Mesodermal cell (in vitro differentiated cells): ENCODE results near the gene FEZF2.

Experiments used
- H3K27ac ChIP-seq: 2 replicates; pipeline ENCODE4 v1.7.0; 2013; ENCODE audit warnings: mild to moderate bottlenecking, low read depth, low read length, moderate library complexity; ENCODE audit not compliant: severe bottlenecking
- H3K36me3 ChIP-seq: 2 replicates; pipeline ENCODE4 v1.7.1; 2013; ENCODE audit warnings: mild to moderate bottlenecking, low read length, moderate library complexity; ENCODE audit not compliant: control insufficient read depth, insufficient read depth
- H3K4me1 ChIP-seq: one replicate; pipeline ENCODE4 v1.7.1; 2013; ENCODE audit warnings: mild to moderate bottlenecking, low read length; ENCODE audit not compliant: insufficient read depth, control insufficient read depth, poor library complexity, severe bottlenecking
- H3K4me3 ChIP-seq: 2 replicates; pipeline ENCODE4 v1.7.0; 2013; ENCODE audit warnings: low read length, control low read depth, mild to moderate bottlenecking; ENCODE audit not compliant: insufficient read depth, poor library complexity, severe bottlenecking; ENCODE audit errors: extremely low read depth
- H3K9me3 ChIP-seq: 2 replicates; pipeline ENCODE4 v1.7.1; 2013; ENCODE audit warnings: mild to moderate bottlenecking, low read length, moderate library complexity; ENCODE audit not compliant: control insufficient read depth
- WGBS, 2 experiments: methylation state at CpG; one replicate each; pipeline ENCODE4 v1.1.5; 2013; ENCODE audit warnings: missing lambda C conversion rate in 2 of 2; ENCODE audit not compliant: insufficient coverage in 2 of 2; 5-methylcytosine and 5-hydroxymethylcytosine counted together

FEZF2 gene

GRCh38 chr3:62373714-62374333 lies 474 bp upstream of the FEZF2 start:
- Histone ChIP-seq H3K36me3 (no peaks in the 10 kb centered on the region), H3K9me3 (no peaks in the 10 kb centered on the region), H3K4me3 (no peak overlapping the region), H3K4me1 (peaks cover 12% of the 10 kb centered on the region), H3K27ac (no peak overlapping the region)
- WGBS, 2 experiments, result 1 to 2% methylated on average over 25 to 31 of the region's 47 CpGs

- Histone ChIP-seq H3K4me1 (peaks cover 10% of the 10 kb centered on the region), H3K4me3 (no peak overlapping the region), H3K9me3 (no peaks in the 10 kb centered on the region)
Measured at GRCh38 chr3:62372621-62373041, 719 bp downstream of the FEZF2 start.

GRCh38 chr3:62371720-62372591 lies 1.4 kb downstream of the FEZF2 start:
- peaks cover 10% of the 10 kb centered on the region for H3K4me1 ChIP-seq
- H3K27ac ChIP-seq, result no peak overlapping the region
- 1% methylated on average over 44 to 50 of the region's 66 CpGs for WGBS, 2 experiments
- H3K36me3 ChIP-seq, result no peaks in the 10 kb centered on the region
- no peak overlapping the region for H3K4me3 ChIP-seq
- H3K9me3 ChIP-seq, result no peaks in the 10 kb centered on the region

More at GRCh38 chr3:62372621-62373041, 719 bp downstream of the FEZF2 start:
- Histone ChIP-seq H3K27ac (no peak overlapping the region), H3K36me3 (no peaks in the 10 kb centered on the region)
- WGBS, 2 experiments, result 0% methylated on average over 28 to 30 of the region's 30 CpGs

GRCh38 chr3:62370858-62371719 lies 2.3 kb downstream of the FEZF2 start:
- Histone ChIP-seq H3K27ac (no peak overlapping the region), H3K4me1 (peaks cover 10% of the 10 kb centered on the region), H3K4me3 (no peak overlapping the region), H3K9me3 (no peaks in the 10 kb centered on the region), H3K36me3 (no peaks in the 10 kb centered on the region)
- 1 to 4% methylated on average over 17 to 34 of the region's 49 CpGs for WGBS, 2 experiments

- H3K9me3 ChIP-seq, result no peaks in the 10 kb centered on the region
- H3K27ac ChIP-seq, result no peak overlapping the region
- H3K4me1 ChIP-seq, result peaks cover 10% of the 10 kb centered on the region
- H3K4me3 ChIP-seq, result no peak overlapping the region
- no peaks in the 10 kb centered on the region for H3K36me3 ChIP-seq
- WGBS, 2 experiments, result 1 to 2% methylated on average over 33 to 41 of the region's 46 CpGs
Measured at GRCh38 chr3:62370112-62370857, 3.1 kb downstream of the FEZF2 start.

GRCh38 chr3:62369476-62369743 lies 3.9 kb downstream of the FEZF2 start:
- Histone ChIP-seq H3K4me1 (peaks cover 7% of the 10 kb centered on the region), H3K27ac (no peak overlapping the region), H3K36me3 (no peaks in the 10 kb centered on the region), H3K9me3 (no peaks in the 10 kb centered on the region), H3K4me3 (no peak overlapping the region)
- 2% methylated on average over 9 to 12 of the region's 12 CpGs for WGBS, 2 experiments

GRCh38 chr3:62368705-62369475 lies 4.5 kb downstream of the FEZF2 start:
- Histone ChIP-seq H3K27ac (no peak overlapping the region), H3K9me3 (no peaks in the 10 kb centered on the region), H3K4me3 (no peak overlapping the region), H3K36me3 (no peaks in the 10 kb centered on the region), H3K4me1 (peaks cover 5% of the 10 kb centered on the region)
- WGBS, 2 experiments, result 0 to 2% methylated on average over 51 to 53 of the region's 58 CpGs

- no peak overlapping the region for H3K4me3 ChIP-seq
- H3K36me3 ChIP-seq, result no peaks in the 10 kb centered on the region
- WGBS, 2 experiments, result 5 to 7% methylated on average over 9 to 17 of the region's 19 CpGs
- no peaks in the 10 kb centered on the region for H3K9me3 ChIP-seq
- H3K27ac ChIP-seq, result no peak overlapping the region
- H3K4me1 ChIP-seq, result peaks cover 5% of the 10 kb centered on the region
Measured at GRCh38 chr3:62368290-62368704, 5.1 kb downstream of the FEZF2 start.

- Histone ChIP-seq H3K9me3 (no peaks in the 10 kb centered on the region), H3K27ac (no peak overlapping the region), H3K4me3 (no peak overlapping the region), H3K36me3 (no peaks in the 10 kb centered on the region), H3K4me1 (peaks cover 4% of the 10 kb centered on the region)
- WGBS, 2 experiments, result 1 to 2% methylated on average over 14 to 22 of the region's 25 CpGs
Measured at GRCh38 chr3:62367763-62368195, 5.6 kb downstream of the FEZF2 start.
